B cell (primary cell): Measurements from ENCODE around the gene ADAMTS16. TPM values are rescaled to one million over a fixed set of nuclear protein-coding genes. Genes with fewer than 3 reads are reported as not detected.

Experiments used
- ATAC-seq: fragments of 200-7000 bp; cut with Tn5 transposase; one replicate; pipeline ENCODE4 v1.10.0; 2021; ENCODE audit warnings: low read depth, mild to moderate bottlenecking, moderate number of reproducible peaks, moderate library complexity
- CTCF ChIA-PET: fragments of 350-600 bp; sonication (Branson Sonifier 250); formaldehyde crosslinking; loops from one replicate; lab custom pipeline; 2021; ENCODE audit warnings: antibody characterized with exemption, inconsistent platforms; lab: Charles Lee
- POLR2A ChIA-PET: fragments of 350-600 bp; sonication (Branson Sonifier 250); formaldehyde crosslinking; loops from one replicate; lab custom pipeline; 2021; ENCODE audit warnings: antibody characterized with exemption; lab: Charles Lee
- DNase-seq: peaks from one replicate; pipeline ENCODE4 v3.0.0; 2013
- H2AFZ ChIP-seq: 2 replicates; pipeline ENCODE4 v1.6.1; 2012; ENCODE audit warnings: mild to moderate bottlenecking, low read depth, low read length; ENCODE audit not compliant: insufficient read depth, poor library complexity, severe bottlenecking
- H3K27ac ChIP-seq, 2 donors: 1 replicate in 1 of 2; 2 replicates in 1 of 2; pipeline ENCODE4 v1.5.1; 2012 to 2013; ENCODE audit warnings: low read length in 2 of 2, mild to moderate bottlenecking in 2 of 2, moderate library complexity in 1 of 2
- H3K27me3 ChIP-seq, 4 experiments: fragments of 200-600 bp in 1 of 4; sonication (generic) in 1 of 4; replicated peaks in 1 of 4; 1 replicate in 2 of 4; 2 replicates in 2 of 4; pipeline versions ENCODE4 v1.6.1 to v1.7.0; 2013 to 2016; ENCODE audit warnings: low read length in 3 of 4, mild to moderate bottlenecking in 2 of 4, mixed read lengths in 1 of 4, moderate library complexity in 1 of 4; ENCODE audit not compliant: insufficient read depth in 4 of 4, control insufficient read depth in 3 of 4; ENCODE audit errors: control extremely low read depth in 1 of 4
- H3K36me3 ChIP-seq, 2 experiments: replicated peaks in 1 of 2; 1 replicate in 1 of 2; 2 replicates in 1 of 2; pipeline versions ENCODE4 v1.6.1 to v1.7.1; 2013; ENCODE audit warnings: low read length in 1 of 2; ENCODE audit not compliant: insufficient read depth in 2 of 2, control insufficient read depth in 1 of 2; ENCODE audit errors: control extremely low read depth in 1 of 2, extremely low read depth in 1 of 2
- H3K4me1 ChIP-seq, 2 donors: fragments of 200-600 bp in 1 of 2; sonication (generic) in 1 of 2; 1 replicate in 1 of 2; 2 replicates in 1 of 2; pipeline versions ENCODE4 v1.5.1 to v1.6.1; 2013 to 2017; ENCODE audit warnings: low read length in 2 of 2; ENCODE audit not compliant: control insufficient read depth in 2 of 2, insufficient read depth in 2 of 2
- H3K4me2 ChIP-seq: replicated peaks from 2 replicates; pipeline ENCODE3; 2012; ENCODE audit warnings: mild to moderate bottlenecking, low read depth, low read length; ENCODE audit not compliant: poor library complexity, severe bottlenecking
- H3K4me3 ChIP-seq, 5 experiments: fragments of 200-600 bp in 1 of 5; sonication (generic) in 1 of 5; 1 replicate in 3 of 5; 2 replicates in 2 of 5; pipeline versions ENCODE4 v1.5.1 to v1.7.0; 2011 to 2016; ENCODE audit warnings: low read length in 4 of 5, mild to moderate bottlenecking in 4 of 5, low read depth in 2 of 5, control low read depth in 1 of 5, moderate library complexity in 1 of 5; ENCODE audit not compliant: insufficient read depth in 1 of 5; ENCODE audit errors: control extremely low read depth in 1 of 5, extremely low read depth in 1 of 5
- H3K79me2 ChIP-seq: fragments of 200-600 bp; sonication (generic); one replicate; pipeline ENCODE4 v1.6.0; 2016; ENCODE audit warnings: low read length; ENCODE audit not compliant: control insufficient read depth, insufficient read depth
- H3K9ac ChIP-seq: fragments of 200-600 bp; sonication (generic); 2 replicates; pipeline ENCODE4 v1.6.1; 2017; ENCODE audit warnings: mild to moderate bottlenecking, low read length, moderate library complexity
- H3K9me3 ChIP-seq, 3 donors: one replicate each; pipeline versions ENCODE4 v1.6.1 to v1.7.1; 2013; ENCODE audit warnings: low read length in 2 of 3; ENCODE audit not compliant: control insufficient read depth in 2 of 3, insufficient read depth in 1 of 3; ENCODE audit errors: control extremely low read depth in 1 of 3
- H4K20me1 ChIP-seq: 2 replicates; pipeline ENCODE4 v1.6.0; 2012; ENCODE audit warnings: mild to moderate bottlenecking, low read length; ENCODE audit not compliant: insufficient read depth, control insufficient read depth, poor library complexity, severe bottlenecking
- H3K27ac Mint-ChIP-seq: one replicate; pipeline ENCODE4 v1.8.0; 2021; ENCODE audit warnings: mixed read lengths
- H3K27me3 Mint-ChIP-seq: one replicate; pipeline ENCODE4 v1.8.0; 2021; ENCODE audit warnings: mixed read lengths
- H3K4me1 Mint-ChIP-seq: one replicate; pipeline ENCODE4 v1.8.0; 2021; ENCODE audit warnings: mixed read lengths
- H3K4me3 Mint-ChIP-seq: one replicate; pipeline ENCODE4 v1.8.0; 2021; ENCODE audit warnings: mixed read lengths
- H3K9me3 Mint-ChIP-seq: one replicate; pipeline ENCODE4 v1.8.0; 2022; ENCODE audit warnings: mixed read lengths; ENCODE audit not compliant: insufficient read depth
- CTCF ChIP-seq: fragments of 200-600 bp; IDR thresholded peaks from one replicate; pipeline ENCODE4 v1.8.0; 2022; ENCODE audit warnings: antibody characterized with exemption, mild to moderate bottlenecking
- EZH2 ChIP-seq: IDR thresholded peaks from 2 replicates; pipeline ENCODE4 v1.6.1; 2012; ENCODE audit warnings: borderline replicate concordance, low read depth, mild to moderate bottlenecking, moderate library complexity, low read length; ENCODE audit not compliant: insufficient read depth, poor library complexity, severe bottlenecking
- WGBS: methylation state at CpG from one replicate; pipeline ENCODE4 v1.1.5; 2013; ENCODE audit warnings: missing lambda C conversion rate; ENCODE audit not compliant: insufficient coverage; 5-methylcytosine and 5-hydroxymethylcytosine counted together
- intact Hi-C: fragments of 100-400 bp; cut with micrococcal nuclease; formaldehyde crosslinking; loops from one replicate; pipeline ENCODE4 v1.10.0; 2022
- polyA plus RNA-seq: library from polyadenylated mRNA; depleted of rRNA; stranded (reverse); fragments of >200 nt; gene quantifications from 2 replicates; pipeline ENCODE4 v1.2.3, GENCODE V29; 2012
- total RNA-seq, 2 donors: library from RNA; stranded (reverse); fragments of 120-200 nt in 1 of 2; gene quantifications; 1 replicate in 1 of 2; 2 replicates in 1 of 2; pipeline versions ENCODE4 v1.2.3 to v1.2.4, GENCODE V29; 2013 to 2022

The ADAMTS16 gene
- total and polyA plus RNA-seq, 2 donors (not counting 1 experiment from before 2014, with no cell fraction given), result not detected

- Histone ChIP-seq H3K9me3 (peaks cover 0 to 4% (median 0%) of the 10 kb centered on the region in 3 donors), H3K4me1 (peaks cover 0 to 3% of the 10 kb centered on the region in 2 donors), H2AFZ (no peak overlapping the region), H3K4me2 (no peak overlapping the region), H3K36me3 (no peaks in the 10 kb centered on the region), H3K27ac (no peak overlapping the region), H3K79me2 (no peaks in the 10 kb centered on the region), H4K20me1 (no peaks in the 10 kb centered on the region), H3K27me3 (peaks cover 0 to 17% (median 11%) of the 10 kb centered on the region in 4 experiments), H3K4me3 (no peak overlapping the region), H3K9ac (no peak overlapping the region)
- Mint-ChIP-seq H3K27me3 (peaks cover 23% of the 10 kb centered on the region), H3K4me3 (no peak overlapping the region), H3K4me1 (peaks cover 3% of the 10 kb centered on the region), H3K9me3 (no peaks in the 10 kb centered on the region), H3K27ac (no peak overlapping the region)
- intact Hi-C loops, result no loop called here
- TF ChIP-seq EZH2, result no peak
- no peak for TF ChIP-seq CTCF
- CTCF ChIA-PET, result interaction anchor here (3.2 kb wide), 1 partner anchor 279 kb away, joined by 15 read pairs; no protein-coding TSS in a partner anchor
- WGBS, result 21% methylated on average over 39 of the region's 39 CpGs
- POLR2A ChIA-PET, result no interaction called here
- DNase-seq (no peak), ATAC-seq (no peak)
These were observed 774 bp upstream of the ADAMTS16 start for GRCh38 chr5:5139336-5139776.

- POLR2A ChIA-PET, result no interaction called here
- Mint-ChIP-seq H3K27me3 (peaks cover 23% of the 10 kb centered on the region), H3K4me1 (peaks cover 3% of the 10 kb centered on the region), H3K4me3 (no peak overlapping the region), H3K27ac (no peak overlapping the region), H3K9me3 (no peaks in the 10 kb centered on the region)
- TF ChIP-seq EZH2 (no peak), CTCF (no peak)
- CTCF ChIA-PET, result interaction anchor here (1.0 to 3.2 kb wide), 4 partner anchors 11 to 281 kb away, joined by 3 to 15 read pairs (median 6); partner anchors contain the start of gene ICE1
- Histone ChIP-seq H3K27ac (no peak overlapping the region), H3K36me3 (no peaks in the 10 kb centered on the region), H3K79me2 (no peaks in the 10 kb centered on the region), H3K27me3 (peaks cover 0 to 17% (median 11%) of the 10 kb centered on the region in 4 experiments), H2AFZ (peak overlapping the region; percentile 14), H3K9me3 (peaks cover 0 to 4% (median 0%) of the 10 kb centered on the region in 3 donors), H3K4me2 (no peak overlapping the region), H3K9ac (no peak overlapping the region), H3K4me3 (no peak overlapping the region), H3K4me1 (peaks cover 0 to 3% of the 10 kb centered on the region in 2 donors), H4K20me1 (no peaks in the 10 kb centered on the region)
- 3% methylated on average over 41 of the region's 57 CpGs for WGBS
- DNase-seq, result peak; percentile 5
- ATAC-seq, result no peak
- intact Hi-C loops, result loop anchor here (10.0 kb wide), 1 partner anchor 354 kb away; no protein-coding TSS in a partner anchor
These were observed 579 bp downstream of the ADAMTS16 start for GRCh38 chr5:5140479-5141338.
